GM12872 (cell line): ENCODE measurements around the gene CMTR1.

Experiments used
- TF ChIP-seq, protein P1 (sequence below): IDR thresholded peaks from 3 replicates; pipeline ENCODE4 v1.5.1; 2011; ENCODE audit warnings: low read depth, mild to moderate bottlenecking, low read length, moderate library complexity; ENCODE audit not compliant: insufficient read depth

CMTR1 gene

DNA sequence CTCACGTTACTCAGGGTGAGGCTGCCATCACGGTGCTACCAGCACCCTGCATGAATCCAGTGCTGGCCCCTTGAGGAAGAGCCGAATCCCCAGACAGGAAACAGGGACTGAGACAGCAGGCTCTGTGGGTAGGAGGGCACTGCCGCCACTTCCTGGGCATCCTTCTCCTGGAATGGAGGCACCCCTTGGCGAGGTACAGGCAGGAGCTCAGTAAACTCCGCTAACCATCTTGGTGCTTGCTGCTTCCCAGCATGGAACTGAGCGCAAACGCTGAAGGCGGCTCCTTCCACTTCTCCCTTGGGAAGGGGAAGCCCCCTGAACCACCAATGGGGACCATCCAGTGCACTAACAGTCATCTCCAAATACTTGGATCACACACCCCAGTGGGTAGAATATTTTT lies 80.1 kb downstream of the CMTR1 start:
- TF ChIP-seq, protein P1, sequence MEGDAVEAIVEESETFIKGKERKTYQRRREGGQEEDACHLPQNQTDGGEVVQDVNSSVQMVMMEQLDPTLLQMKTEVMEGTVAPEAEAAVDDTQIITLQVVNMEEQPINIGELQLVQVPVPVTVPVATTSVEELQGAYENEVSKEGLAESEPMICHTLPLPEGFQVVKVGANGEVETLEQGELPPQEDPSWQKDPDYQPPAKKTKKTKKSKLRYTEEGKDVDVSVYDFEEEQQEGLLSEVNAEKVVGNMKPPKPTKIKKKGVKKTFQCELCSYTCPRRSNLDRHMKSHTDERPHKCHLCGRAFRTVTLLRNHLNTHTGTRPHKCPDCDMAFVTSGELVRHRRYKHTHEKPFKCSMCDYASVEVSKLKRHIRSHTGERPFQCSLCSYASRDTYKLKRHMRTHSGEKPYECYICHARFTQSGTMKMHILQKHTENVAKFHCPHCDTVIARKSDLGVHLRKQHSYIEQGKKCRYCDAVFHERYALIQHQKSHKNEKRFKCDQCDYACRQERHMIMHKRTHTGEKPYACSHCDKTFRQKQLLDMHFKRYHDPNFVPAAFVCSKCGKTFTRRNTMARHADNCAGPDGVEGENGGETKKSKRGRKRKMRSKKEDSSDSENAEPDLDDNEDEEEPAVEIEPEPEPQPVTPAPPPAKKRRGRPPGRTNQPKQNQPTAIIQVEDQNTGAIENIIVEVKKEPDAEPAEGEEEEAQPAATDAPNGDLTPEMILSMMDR, result no peak

DNA sequence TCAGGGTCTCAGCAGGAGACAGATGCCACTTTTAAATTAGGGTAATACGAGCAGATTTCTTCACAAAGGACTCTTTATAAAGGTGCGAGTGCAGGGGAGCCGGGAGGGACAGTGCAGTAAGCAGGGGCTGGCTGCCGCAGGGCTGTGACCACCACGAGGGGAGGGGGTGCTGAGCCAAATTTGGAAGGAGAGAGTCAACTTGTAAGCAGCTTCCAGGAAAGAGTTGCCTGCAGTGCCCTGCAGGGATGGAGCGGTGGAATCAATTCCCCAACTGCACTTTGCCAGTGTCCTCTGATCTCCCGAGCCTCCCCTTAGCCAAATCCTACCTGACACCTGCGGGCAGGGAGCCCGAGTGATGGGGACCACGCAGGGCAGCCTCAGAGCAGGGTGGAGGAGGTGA lies 80.6 kb downstream of the CMTR1 start:
- TF ChIP-seq, protein P1, result no peak

GRCh38 chr6:37514321-37514771 lies 81.3 kb downstream of the CMTR1 start:
- TF ChIP-seq, protein P1, result no peak

GRCh38 chr6:37514837-37515236 lies 81.8 kb downstream of the CMTR1 start:
- TF ChIP-seq, protein P1, result no peak

GRCh38 chr6:37515712-37516075 lies 82.7 kb downstream of the CMTR1 start:
- TF ChIP-seq, protein P1, result no peak

- TF ChIP-seq, protein P1, result peak; percentile 9; the same call in 1 of the 3 replicates
These were observed 83.3 kb downstream of the CMTR1 start for GRCh38 chr6:37516076-37516919.

GRCh38 chr6:37516920-37517405 lies 83.9 kb downstream of the CMTR1 start:
- TF ChIP-seq, protein P1, result no peak
